Measurements from ENCODE around the gene MYO15A. TPM values are rescaled to one million over a fixed set of nuclear protein-coding genes. Genes with fewer than 3 reads are reported as not detected.
A peak's percentile ranks its signal among the peaks of the same experiment; 100 is the strongest.

The MYO15A gene
- total RNA-seq, 1 donor from 2014 or later, result 2.4 TPM

DNA sequence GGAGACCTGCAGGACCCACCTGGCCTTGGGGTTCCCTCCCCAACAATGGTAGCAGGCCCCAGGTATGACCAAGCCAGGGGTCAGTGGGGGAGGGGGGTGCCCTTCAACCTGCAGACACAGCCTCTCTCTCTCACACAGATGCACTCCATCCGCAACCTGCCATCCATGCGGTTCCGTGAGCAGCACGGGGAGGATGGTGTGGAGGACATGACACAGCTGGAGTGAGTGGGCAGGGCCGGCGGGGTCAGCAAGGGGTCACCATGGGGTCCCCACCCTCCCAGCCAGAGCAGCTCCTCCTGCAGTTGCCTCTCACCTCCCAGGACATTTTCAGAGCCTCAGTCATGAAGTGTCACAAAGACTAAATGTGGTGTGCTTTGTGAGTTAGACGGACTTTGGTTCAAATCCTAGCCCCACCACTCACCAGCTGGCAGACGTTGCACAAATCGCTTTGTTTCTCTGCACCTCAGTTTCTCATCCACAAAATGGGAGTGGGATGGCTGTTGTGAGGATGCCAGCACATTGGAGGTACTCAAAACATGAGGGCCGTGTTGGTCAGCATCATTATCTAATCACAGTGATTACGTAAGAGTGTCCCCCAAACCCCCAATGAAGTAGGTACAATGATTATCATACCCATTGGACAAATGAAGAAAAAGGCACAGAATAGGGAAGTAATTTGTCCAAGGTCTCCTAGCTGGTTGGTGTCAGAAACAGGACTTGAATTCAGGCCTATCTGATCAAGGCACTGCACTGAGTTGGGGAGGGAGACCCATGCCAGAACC is 16.0 kb downstream of the MYO15A start:
- no peak for DNase-seq (ENCODE audit: low spot score in 2 of 2)
- FAIRE-seq, result no peak

GRCh38 chr17:18129041-18129502 is 20.5 kb downstream of the MYO15A start:
- no peak for FAIRE-seq
- no peak for DNase-seq (ENCODE audit: low spot score in 2 of 2)

GRCh38 chr17:18132711-18133110 is 24.2 kb downstream of the MYO15A start:
- no peak for DNase-seq (ENCODE audit: low spot score in 2 of 2)
- FAIRE-seq, result no peak

GRCh38 chr17:18136357-18136756 is 27.8 kb downstream of the MYO15A start:
- FAIRE-seq (no peak), DNase-seq (ENCODE audit: low spot score in 2 of 2) (no peak)

- FAIRE-seq, result no peak
Measured at GRCh38 chr17:18138065-18138749, 29.7 kb downstream of the MYO15A start.

DNA sequence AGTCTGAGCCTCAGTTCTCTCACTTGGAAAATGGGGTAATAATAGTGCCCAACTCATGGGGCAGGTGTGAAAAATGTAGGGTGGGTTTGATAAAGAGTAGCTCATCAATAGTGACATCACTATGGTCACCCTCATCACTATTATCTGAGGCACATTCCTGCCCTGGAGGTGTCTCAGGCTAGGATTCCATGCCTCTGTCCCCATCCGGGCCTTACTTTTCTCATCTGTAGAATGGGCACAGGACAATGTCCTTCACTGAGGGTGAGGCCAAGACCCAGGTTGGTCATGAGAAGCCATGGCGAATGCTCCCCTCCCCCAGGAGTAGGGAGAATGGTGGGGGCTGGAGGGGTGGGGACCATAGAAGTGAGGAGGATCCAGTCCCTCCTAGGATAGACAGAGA is 30.5 kb downstream of the MYO15A start:
- FAIRE-seq, result no peak
- DNase-seq (ENCODE audit: low spot score in 2 of 2), result no peak

More at GRCh38 chr17:18138065-18138749, 29.7 kb downstream of the MYO15A start:
- DNase-seq (ENCODE audit: low spot score in 2 of 2), result no peak

DNA sequence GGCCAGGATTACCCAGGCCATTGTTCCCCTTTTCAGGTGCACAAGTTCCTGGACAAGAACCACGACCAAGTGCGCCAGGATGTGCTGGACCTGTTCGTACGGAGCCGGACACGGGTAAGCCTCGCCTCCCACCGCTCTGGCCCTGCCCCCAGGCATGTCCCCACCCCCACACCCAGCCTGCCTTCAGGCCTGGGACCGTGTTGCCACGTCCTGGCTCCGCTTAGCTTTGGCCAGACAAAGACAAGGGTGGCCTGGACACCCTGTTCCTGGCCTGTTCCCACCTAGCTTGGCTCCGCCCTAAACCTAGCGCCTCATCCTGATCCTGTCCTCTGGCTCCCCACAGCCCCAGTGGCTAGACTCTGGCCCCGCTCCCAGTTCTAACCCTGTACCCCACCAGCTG is 30.9 kb downstream of the MYO15A start:
- FAIRE-seq, result no peak
- DNase-seq (ENCODE audit: low spot score in 2 of 2), result no peak

- FAIRE-seq (no peak), DNase-seq (ENCODE audit: low spot score in 2 of 2) (no peak)
Measured at GRCh38 chr17:18139949-18140348, 31.4 kb downstream of the MYO15A start.

- FAIRE-seq (no peak), DNase-seq (ENCODE audit: low spot score in 2 of 2) (no peak)
Measured at GRCh38 chr17:18140648-18141047, 32.1 kb downstream of the MYO15A start.

GRCh38 chr17:18141210-18141803 is 32.8 kb downstream of the MYO15A start:
- peak; percentile 96 for FAIRE-seq

GRCh38 chr17:18142417-18142816 is 33.9 kb downstream of the MYO15A start:
- DNase-seq (ENCODE audit: low spot score in 2 of 2) (no peak), FAIRE-seq (no peak)

More at GRCh38 chr17:18141210-18141803, 32.8 kb downstream of the MYO15A start:
- DNase-seq (ENCODE audit: low spot score in 2 of 2), result peak; percentile 68 to 75

DNA sequence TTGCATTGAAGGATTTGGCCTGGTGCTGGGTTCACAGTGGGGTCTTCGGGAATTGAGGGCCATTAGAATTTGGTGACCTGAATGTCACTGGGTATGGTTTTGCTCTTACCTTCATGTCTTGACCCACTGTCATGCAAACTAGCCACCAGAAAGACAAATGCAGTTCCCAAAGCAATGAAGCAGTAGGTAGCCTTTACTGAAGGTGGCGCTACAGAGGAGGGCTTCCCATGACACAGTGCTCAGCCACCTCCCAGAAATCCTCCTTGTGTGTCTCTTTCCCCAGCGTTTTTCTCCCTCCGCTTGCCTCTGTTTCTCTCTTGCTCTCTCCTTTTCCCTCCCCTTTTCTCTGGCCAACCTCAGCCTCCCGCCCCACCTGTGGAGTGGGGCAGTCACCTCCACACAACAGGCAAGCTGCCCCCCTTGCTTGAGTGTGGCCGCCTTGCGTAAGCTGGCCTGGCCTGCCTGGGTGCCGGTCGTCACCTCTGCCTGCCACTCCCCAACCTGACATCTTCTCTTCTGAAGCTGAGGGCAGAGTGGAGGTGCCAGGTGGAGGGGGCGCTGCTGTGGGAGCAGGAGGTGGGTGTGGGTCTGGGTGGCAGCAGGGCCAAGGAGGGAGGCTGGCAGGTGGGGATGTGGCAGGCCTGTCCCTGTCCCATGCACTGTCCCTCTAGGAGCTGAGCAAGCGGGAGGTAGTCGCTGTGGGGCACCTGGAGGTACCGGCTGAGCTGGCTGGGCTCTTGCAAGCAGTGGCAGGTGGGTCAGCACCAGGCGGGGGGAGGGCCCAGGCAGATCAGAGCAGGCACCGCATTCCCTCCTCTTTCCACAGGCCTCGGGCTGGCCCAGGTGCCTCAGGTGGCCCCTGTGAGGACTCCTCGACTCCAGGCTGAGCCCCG is 34.7 kb downstream of the MYO15A start:
- DNase-seq (ENCODE audit: low spot score in 2 of 2) (no peak), FAIRE-seq (no peak)

GRCh38 chr17:18144261-18144660 is 35.7 kb downstream of the MYO15A start:
- FAIRE-seq, result no peak
- no peak for DNase-seq (ENCODE audit: low spot score in 2 of 2)

GRCh38 chr17:18144855-18145254 is 36.3 kb downstream of the MYO15A start:
- FAIRE-seq (no peak), DNase-seq (ENCODE audit: low spot score in 2 of 2) (no peak)

- FAIRE-seq (no peak), DNase-seq (ENCODE audit: low spot score in 2 of 2) (no peak)
Measured at GRCh38 chr17:18145811-18146210, 37.3 kb downstream of the MYO15A start.

DNA sequence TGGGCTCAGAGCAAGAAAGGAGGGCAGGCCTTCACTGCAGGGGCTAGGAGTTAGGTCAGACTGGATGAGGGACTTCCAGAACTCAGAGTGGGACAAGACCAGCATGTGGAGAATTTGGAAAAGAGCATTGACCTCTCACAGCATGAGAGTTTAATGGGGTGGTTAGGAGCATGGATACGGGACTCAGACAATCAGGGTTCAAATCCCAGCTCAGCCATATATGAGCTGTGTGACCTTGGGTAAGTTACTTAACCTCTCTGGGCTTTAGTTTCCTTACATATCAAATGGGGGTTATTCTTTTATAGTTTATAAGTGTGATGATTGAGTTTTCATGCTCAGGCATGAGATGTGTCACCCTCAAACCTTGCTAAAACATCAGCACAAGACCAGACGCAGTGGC is 37.7 kb downstream of the MYO15A start:
- no peak for FAIRE-seq
- DNase-seq (ENCODE audit: low spot score in 2 of 2), result no peak

GRCh38 chr17:18146980-18147379 is 38.4 kb downstream of the MYO15A start:
- FAIRE-seq (no peak), DNase-seq (ENCODE audit: low spot score in 2 of 2) (no peak)

GRCh38 chr17:18148586-18148985 is 40.0 kb downstream of the MYO15A start:
- DNase-seq (ENCODE audit: low spot score in 2 of 2) (no peak), FAIRE-seq (no peak)

GRCh38 chr17:18151290-18151689 is 42.7 kb downstream of the MYO15A start:
- FAIRE-seq (no peak), DNase-seq (ENCODE audit: low spot score in 2 of 2) (no peak)

- DNase-seq (ENCODE audit: low spot score in 2 of 2), result no peak
- no peak for FAIRE-seq
Measured at GRCh38 chr17:18155179-18155578, 46.6 kb downstream of the MYO15A start.

All from frontal cortex (tissue), 4 donors.